HepG2 (cell line): ENCODE measurements around the gene KCNIP4. TPM values are rescaled to one million over a fixed set of nuclear protein-coding genes. Genes with fewer than 3 reads are reported as not detected.

Experiments used
- ATAC-seq: fragments of 200-7000 bp; cut with Tn5 transposase; 3 replicates; pipeline ENCODE4 v1.9.1; 2020; ENCODE audit warnings: mild to moderate bottlenecking, moderate library complexity
- BruUV-seq: library from RNA; stranded (reverse); fragments of 400-500 nt; replicated peaks from 2 replicates; lab custom pipeline; 2021; lab: Mats Ljungman, UMichigan
- CTCF ChIA-PET: fragments of 300-600 bp; formaldehyde crosslinking; extraction: SDS; loops from one replicate; lab custom pipeline; 2021; ENCODE audit warnings: low total read pairs, inconsistent platforms, low intra/inter-chr PET ratio; lab: Yijun Ruan, JAX
- POLR2A ChIA-PET: fragments of 350-600 bp; sonication (Branson Sonifier 250); formaldehyde crosslinking; loops from one replicate; lab custom pipeline; 2020; ENCODE audit warnings: antibody characterized with exemption, inconsistent platforms; lab: Yijun Ruan, JAX
- DNase-seq: peaks from one replicate; pipeline ENCODE4 v3.0.0-alpha.2; 2015; ENCODE audit warnings: low spot score
- FAIRE-seq: peaks from 3 replicates; lab custom pipeline; 2011; peaks lifted over from hg19 to GRCh38; lab: Jason Lieb, UNC
- H2AFZ ChIP-seq: one replicate; pipeline ENCODE4 v1.6.1; 2011; ENCODE audit warnings: low read length, inconsistent platforms
- H3K27ac ChIP-seq: fragments of 300-600 bp; 3 replicates; pipeline ENCODE4 v1.8.0; 2011; ENCODE audit warnings: mixed run types, mild to moderate bottlenecking, mixed read lengths, low read length, inconsistent platforms; ENCODE audit not compliant: insufficient read depth; ENCODE audit errors: extremely low read length
- H3K27me3 ChIP-seq, 2 experiments: fragments of 200-600 bp in 1 of 2; 2 replicates in 1 of 2; 3 replicates in 1 of 2; pipeline versions ENCODE4 v1.6.0 to v1.8.0; 2011; ENCODE audit warnings: low read length in 2 of 2, mild to moderate bottlenecking in 2 of 2, moderate library complexity in 2 of 2, inconsistent platforms in 1 of 2; ENCODE audit not compliant: insufficient read depth in 2 of 2, control insufficient read depth in 1 of 2
- H3K36me3 ChIP-seq, 2 experiments: fragments of 200-600 bp in 1 of 2; replicated peaks in 1 of 2; 2 replicates in 1 of 2; 3 replicates in 1 of 2; pipeline versions ENCODE4 v1.5.1 to v1.8.0; 2011; ENCODE audit warnings: low read length in 2 of 2, inconsistent platforms in 1 of 2; ENCODE audit not compliant: insufficient read depth in 2 of 2, control insufficient read depth in 1 of 2
- H3K4me1 ChIP-seq: 2 replicates; pipeline ENCODE4 v1.5.1; 2012; ENCODE audit warnings: low read length, inconsistent platforms; ENCODE audit not compliant: insufficient read depth
- H3K4me2 ChIP-seq: 2 replicates; pipeline ENCODE4 v1.6.0; 2011; ENCODE audit warnings: low read depth, low read length, inconsistent platforms
- H3K4me3 ChIP-seq, 3 experiments: fragments of 200-600 bp in 1 of 3; sonication (generic), shearing (Covaris generic) in 1 of 3; replicated peaks in 1 of 3; 2 replicates each; pipeline ENCODE4 v1.5.1; 2011 to 2016; ENCODE audit warnings: low read length in 3 of 3, inconsistent platforms in 2 of 3, low read depth in 2 of 3, mild to moderate bottlenecking in 2 of 3, control low read depth in 1 of 3, mixed read lengths in 1 of 3; ENCODE audit not compliant: insufficient read depth in 1 of 3
- H3K79me2 ChIP-seq: one replicate; pipeline ENCODE4 v1.6.1; 2011; ENCODE audit warnings: low read length, inconsistent platforms; ENCODE audit not compliant: insufficient read depth
- H3K9ac ChIP-seq: 2 replicates; pipeline ENCODE4 v1.6.0; 2011; ENCODE audit warnings: mild to moderate bottlenecking, low read depth, low read length, inconsistent platforms; ENCODE audit not compliant: insufficient read depth
- H3K9me3 ChIP-seq: 2 replicates; pipeline ENCODE4 v1.5.1; 2012; ENCODE audit warnings: mild to moderate bottlenecking, low read length
- H4K20me1 ChIP-seq: 2 replicates; pipeline ENCODE4 v1.6.0; 2011; ENCODE audit warnings: inconsistent platforms, mild to moderate bottlenecking, low read length, moderate library complexity; ENCODE audit not compliant: insufficient read depth
- AGO1 ChIP-seq: fragments of 200-400 bp; formaldehyde crosslinking; IDR thresholded peaks from 2 replicates; pipeline ENCODE4 v1.6.1; 2017; ENCODE audit warnings: mild to moderate bottlenecking, low read depth, low read length, moderate library complexity; ENCODE audit not compliant: poor library complexity, severe bottlenecking
- FOXA1 ChIP-seq, 2 experiments: fragments of 450-650 bp in 1 of 2; sonication (generic) in 1 of 2; formaldehyde crosslinking in 1 of 2; IDR thresholded peaks; 2 replicates each; pipeline versions ENCODE4 v1.4.0 to v1.6.1; 2016 to 2020; ENCODE audit warnings: missing genetic modification reagents in 1 of 2
- FOXC1 ChIP-seq: sonication (generic); formaldehyde crosslinking; IDR thresholded peaks from 2 replicates; pipeline ENCODE4 v1.8.0; 2022; ENCODE audit warnings: mild to moderate bottlenecking, missing genetic modification reagents, borderline replicate concordance
- KDM2A ChIP-seq: sonication (generic); formaldehyde crosslinking; IDR thresholded peaks from 2 replicates; pipeline ENCODE4 v1.4.0; 2020; ENCODE audit warnings: low read depth, missing genetic modification reagents, borderline replicate concordance
- REL ChIP-seq: sonication (generic); formaldehyde crosslinking; conservative IDR thresholded peaks from 2 replicates; pipeline ENCODE4 v1.8.0; 2022; ENCODE audit warnings: mild to moderate bottlenecking, missing genetic modification reagents, moderate library complexity
- ZNF44 ChIP-seq: sonication (generic); formaldehyde crosslinking; IDR thresholded peaks from 2 replicates; pipeline ENCODE4 v1.5.1; 2020; ENCODE audit warnings: mild to moderate bottlenecking, missing genetic modification reagents
- ZNF510 ChIP-seq: sonication (generic); formaldehyde crosslinking; IDR thresholded peaks from 2 replicates; pipeline ENCODE4 v1.4.0; 2020; ENCODE audit warnings: low read depth, mild to moderate bottlenecking, missing genetic modification reagents
- ZNF569 ChIP-seq: sonication (generic); formaldehyde crosslinking; IDR thresholded peaks from 2 replicates; pipeline ENCODE4 v1.5.0; 2020; ENCODE audit warnings: mild to moderate bottlenecking, missing genetic modification reagents, moderate library complexity, borderline replicate concordance
- ZNF776 ChIP-seq: sonication (generic); formaldehyde crosslinking; IDR thresholded peaks from 2 replicates; pipeline ENCODE4 v1.4.0; 2020; ENCODE audit warnings: mild to moderate bottlenecking, missing genetic modification reagents
- WGBS: methylation state at CpG from one replicate; pipeline ENCODE4 v1.1.6; 2017; ENCODE audit warnings: low lambda C conversion rate; 5-methylcytosine and 5-hydroxymethylcytosine counted together
- in situ Hi-C: cut with HindIII; loops from 2 replicates; pipeline ENCODE4 v1.10.0; 2017; ENCODE audit warnings: low pct_unique_long_range_greater_than_20kb; ENCODE audit not compliant: extremely low pct_ligation_motif_present
- intact Hi-C: fragments of 100-400 bp; cut with micrococcal nuclease; formaldehyde crosslinking; loops from one replicate; pipeline ENCODE4 v1.10.0; 2022; ENCODE audit not compliant: unreplicated experiment
- polyA plus RNA-seq, 8 experiments: library from polyadenylated mRNA; depleted of rRNA in 3 of 8; stranded (reverse) in 7 of 8; unstranded in 1 of 8; fragments of >200 nt; fragmentation: Illumina TruSeq in 4 of 8; extraction: Trizol in 4 of 8; gene quantifications; 2 replicates each; pipeline versions ENCODE4 v1.2.1 to v1.2.3, GENCODE V29; 2011 to 2016; ENCODE audit warnings: low read depth in 4 of 8, missing spikeins in 1 of 8, mixed read lengths in 1 of 8; ENCODE audit not compliant: insufficient read depth in 1 of 8
- total RNA-seq, 5 experiments: library from RNA; depleted of rRNA; stranded (reverse); fragments of >200 nt; fragmentation: Illumina TruSeq; extraction: Trizol; gene quantifications; 2 replicates each; pipeline ENCODE4 v1.2.3, GENCODE V29; 2016; ENCODE audit warnings: low read depth in 1 of 5
- TF ChIP-seq, protein P1 (sequence below): sonication (generic); formaldehyde crosslinking; IDR thresholded peaks from 2 replicates; pipeline ENCODE4 v1.8.1; 2023; ENCODE audit warnings: missing genetic modification reagents, mild to moderate bottlenecking, borderline replicate concordance

Gene KCNIP4
- total and polyA plus RNA-seq, 2 of the 13 experiments (the other 11 are each of a cell fraction or from before 2014, with no cell fraction given), result 0.09 TPM; not detected in 1

DNA sequence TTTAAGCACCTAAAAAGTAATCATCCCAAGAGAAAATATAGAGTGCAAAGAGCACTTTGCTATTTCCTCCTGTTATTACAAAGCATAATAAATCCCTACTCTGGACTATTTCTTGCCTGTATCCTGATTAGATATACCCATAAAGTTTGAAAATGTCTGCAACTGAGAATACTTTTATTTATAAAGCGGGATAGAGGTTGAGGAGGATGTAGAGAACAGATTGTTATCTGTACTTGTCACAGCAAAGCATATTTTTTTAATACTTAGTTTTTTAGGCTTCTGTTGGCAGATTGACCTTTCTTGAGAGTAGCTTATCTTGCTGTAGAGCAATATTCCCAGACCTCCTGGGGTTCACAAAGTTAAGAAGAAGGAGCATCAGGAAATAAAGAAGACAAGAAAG lies 396.1 kb downstream of the KCNIP4 start:
- intact Hi-C loops, result no loop called here
- DNase-seq, result no peak
- CTCF ChIA-PET, result no interaction called here
- Histone ChIP-seq H3K4me2 (no peak overlapping the region), H3K4me1 (no peaks in the 10 kb centered on the region), H4K20me1 (no peaks in the 10 kb centered on the region), H3K9me3 (no peaks in the 10 kb centered on the region), H3K9ac (no peak overlapping the region), H3K27me3 (no peaks in the 10 kb centered on the region), H3K79me2 (no peaks in the 10 kb centered on the region), H3K36me3 (no peaks in the 10 kb centered on the region), H2AFZ (no peak overlapping the region)
- no peak for FAIRE-seq
- WGBS, result 0% methylated on average over 1 of the region's 1 CpG
- BruUV-seq, result no TSS peak
- in situ Hi-C loops, result no loop called here
- POLR2A ChIA-PET, result no interaction called here
- TF ChIP-seq ZNF44 (CRISPR knock-in tag), result no peak
- no peak for TF ChIP-seq ZNF776 (CRISPR knock-in tag)
- TF ChIP-seq KDM2A (CRISPR knock-in tag), result no peak
- TF ChIP-seq AGO1, result no peak
- TF ChIP-seq, protein P1, sequence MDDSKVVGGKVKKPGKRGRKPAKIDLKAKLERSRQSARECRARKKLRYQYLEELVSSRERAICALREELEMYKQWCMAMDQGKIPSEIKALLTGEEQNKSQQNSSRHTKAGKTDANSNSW (CRISPR knock-in tag), result no peak
- no peak for TF ChIP-seq REL (CRISPR knock-in tag)
- no peak for TF ChIP-seq ZNF510
- no peak for TF ChIP-seq ZNF569 (CRISPR knock-in tag)
- TF ChIP-seq FOXA1 (IDR thresholded peaks at IDR 0.05), result no peak
- no peak for TF ChIP-seq FOXA1 (CRISPR knock-in tag; IDR thresholded peaks at IDR 0.05)
- no peak for TF ChIP-seq FOXC1 (CRISPR knock-in tag)
- TF ChIP-seq, all 625 proteins: peak for 0
- ATAC-seq, result no peak
- Histone ChIP-seq H3K4me3 (no peak overlapping the region), H3K27ac (no peak overlapping the region)
